Measurements from ENCODE around the gene TNNT1. TPM values are rescaled to one million over a fixed set of nuclear protein-coding genes. Genes with fewer than 3 reads are reported as not detected.

The TNNT1 gene
- total RNA-seq, 1 donor from 2014 or later: 8.3 TPM

DNA sequence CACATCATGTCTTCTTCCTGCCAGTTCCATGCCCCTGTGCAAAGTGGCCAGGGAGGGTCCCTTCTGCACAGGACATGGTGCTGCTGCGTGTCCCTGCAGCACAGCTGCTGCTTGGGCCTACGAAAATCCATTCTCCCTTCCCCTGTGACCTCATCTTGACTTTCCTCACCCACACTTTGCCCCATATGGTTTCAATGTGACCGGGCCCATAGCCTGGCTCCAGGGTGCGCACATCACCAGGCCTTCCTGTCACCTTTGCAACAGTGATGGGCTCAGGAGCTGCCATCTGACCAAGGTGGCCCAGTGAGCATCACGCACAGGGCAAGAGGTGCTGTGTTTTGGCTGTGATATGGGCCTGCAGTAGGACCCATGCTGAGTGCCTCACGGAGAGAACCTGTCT is 42.4 kb downstream of the TNNT1 start:
- no peaks in the 10 kb centered on the region for H3K4me1 Mint-ChIP-seq (ENCODE audit: low read depth, unreplicated experiment)
- no peaks in the 10 kb centered on the region for H3K27me3 ChIP-seq (ENCODE audit: insufficient read depth, low read length)
- no peaks in the 10 kb centered on the region for H3K4me1 ChIP-seq (ENCODE audit: insufficient read depth, low read length)
- peaks cover 17% of the 10 kb centered on the region for H3K36me3 Mint-ChIP-seq (ENCODE audit: low read depth, unreplicated experiment)
- H3K36me3 ChIP-seq (ENCODE audit: insufficient read depth, low read length): peaks cover 10% of the 10 kb centered on the region
- H3K9ac ChIP-seq (ENCODE audit: low read length): no peak overlapping the region
- DNase-seq (ENCODE audit: low read depth) (no peak), FAIRE-seq (no peak)
- H3K9me3 ChIP-seq (ENCODE audit: insufficient read depth, low read depth, low read length): peaks cover 4% of the 10 kb centered on the region
- H3K4me3 Mint-ChIP-seq (ENCODE audit: unreplicated experiment): no peak overlapping the region
- H3K27ac ChIP-seq (ENCODE audit: low read depth, low read length): no peak overlapping the region
- no peak overlapping the region for H2AFZ ChIP-seq (ENCODE audit: low read depth, low read length)
- no peak for TF ChIP-seq EZH2 (IDR thresholded peaks at IDR 0.05; ENCODE audit: insufficient read depth, low read length)
- TF ChIP-seq, protein P1, sequence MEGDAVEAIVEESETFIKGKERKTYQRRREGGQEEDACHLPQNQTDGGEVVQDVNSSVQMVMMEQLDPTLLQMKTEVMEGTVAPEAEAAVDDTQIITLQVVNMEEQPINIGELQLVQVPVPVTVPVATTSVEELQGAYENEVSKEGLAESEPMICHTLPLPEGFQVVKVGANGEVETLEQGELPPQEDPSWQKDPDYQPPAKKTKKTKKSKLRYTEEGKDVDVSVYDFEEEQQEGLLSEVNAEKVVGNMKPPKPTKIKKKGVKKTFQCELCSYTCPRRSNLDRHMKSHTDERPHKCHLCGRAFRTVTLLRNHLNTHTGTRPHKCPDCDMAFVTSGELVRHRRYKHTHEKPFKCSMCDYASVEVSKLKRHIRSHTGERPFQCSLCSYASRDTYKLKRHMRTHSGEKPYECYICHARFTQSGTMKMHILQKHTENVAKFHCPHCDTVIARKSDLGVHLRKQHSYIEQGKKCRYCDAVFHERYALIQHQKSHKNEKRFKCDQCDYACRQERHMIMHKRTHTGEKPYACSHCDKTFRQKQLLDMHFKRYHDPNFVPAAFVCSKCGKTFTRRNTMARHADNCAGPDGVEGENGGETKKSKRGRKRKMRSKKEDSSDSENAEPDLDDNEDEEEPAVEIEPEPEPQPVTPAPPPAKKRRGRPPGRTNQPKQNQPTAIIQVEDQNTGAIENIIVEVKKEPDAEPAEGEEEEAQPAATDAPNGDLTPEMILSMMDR (IDR thresholded peaks at IDR 0.05; ENCODE audit: insufficient read depth, low read depth, low read length): no peak
- no peaks in the 10 kb centered on the region for H3K27me3 Mint-ChIP-seq (ENCODE audit: low read depth, unreplicated experiment)
- H3K4me2 ChIP-seq (ENCODE audit: low read length): no peak overlapping the region
- peaks cover 47% of the 10 kb centered on the region for H3K79me2 ChIP-seq (ENCODE audit: insufficient read depth, low read length)
- H4K20me1 ChIP-seq (ENCODE audit: insufficient read depth, low read length): peaks cover 57% of the 10 kb centered on the region
- H3K9me3 Mint-ChIP-seq (ENCODE audit: unreplicated experiment): peaks cover 2% of the 10 kb centered on the region
- no peak overlapping the region for H3K27ac Mint-ChIP-seq (ENCODE audit: unreplicated experiment)
- H3K4me3 ChIP-seq (ENCODE audit: insufficient read depth, low read depth, low read length): no peak overlapping the region

DNA sequence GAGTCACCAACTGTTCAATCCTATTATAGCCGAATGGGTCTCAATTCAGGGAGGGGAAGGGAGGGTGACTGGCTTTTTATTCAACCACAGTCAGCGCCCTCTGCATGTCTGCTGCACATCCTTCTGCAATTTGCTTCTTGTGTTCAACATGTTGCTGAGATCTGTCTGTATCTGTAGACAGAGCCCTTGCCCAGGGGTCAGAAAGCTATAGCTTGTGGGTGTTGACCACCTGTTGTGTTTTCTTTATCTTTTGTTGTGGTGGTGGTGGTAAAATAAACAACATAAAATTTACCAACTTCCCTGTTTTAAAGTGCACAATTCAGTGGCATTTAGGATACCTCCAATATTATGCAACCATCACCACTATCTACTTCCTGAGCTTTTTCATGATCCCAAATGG is 43.8 kb downstream of the TNNT1 start:
- Histone ChIP-seq H3K9me3 (ENCODE audit: insufficient read depth, low read depth, low read length) (peaks cover 4% of the 10 kb centered on the region), H3K4me3 (ENCODE audit: insufficient read depth, low read depth, low read length) (no peak overlapping the region), H3K36me3 (ENCODE audit: insufficient read depth, low read length) (peaks cover 10% of the 10 kb centered on the region), H3K9ac (ENCODE audit: low read length) (no peak overlapping the region), H2AFZ (ENCODE audit: low read depth, low read length) (no peak overlapping the region), H4K20me1 (ENCODE audit: insufficient read depth, low read length) (peaks cover 52% of the 10 kb centered on the region), H3K4me1 (ENCODE audit: insufficient read depth, low read length) (no peaks in the 10 kb centered on the region), H3K4me2 (ENCODE audit: low read length) (no peak overlapping the region), H3K79me2 (ENCODE audit: insufficient read depth, low read length) (peaks cover 38% of the 10 kb centered on the region), H3K27ac (ENCODE audit: low read depth, low read length) (no peak overlapping the region), H3K27me3 (ENCODE audit: insufficient read depth, low read length) (no peaks in the 10 kb centered on the region)
- no peaks in the 10 kb centered on the region for H3K27me3 Mint-ChIP-seq (ENCODE audit: low read depth, unreplicated experiment)
- peaks cover 18% of the 10 kb centered on the region for H3K36me3 Mint-ChIP-seq (ENCODE audit: low read depth, unreplicated experiment)
- H3K9me3 Mint-ChIP-seq (ENCODE audit: unreplicated experiment): peaks cover 2% of the 10 kb centered on the region
- no peak overlapping the region for H3K4me3 Mint-ChIP-seq (ENCODE audit: unreplicated experiment)
- H3K27ac Mint-ChIP-seq (ENCODE audit: unreplicated experiment): no peak overlapping the region
- DNase-seq (ENCODE audit: low read depth): no peak
- no peak for FAIRE-seq
- TF ChIP-seq, protein P1 (IDR thresholded peaks at IDR 0.05; ENCODE audit: insufficient read depth, low read depth, low read length): no peak
- TF ChIP-seq EZH2 (IDR thresholded peaks at IDR 0.05; ENCODE audit: insufficient read depth, low read length): no peak
- H3K4me1 Mint-ChIP-seq (ENCODE audit: low read depth, unreplicated experiment): no peaks in the 10 kb centered on the region

DNA sequence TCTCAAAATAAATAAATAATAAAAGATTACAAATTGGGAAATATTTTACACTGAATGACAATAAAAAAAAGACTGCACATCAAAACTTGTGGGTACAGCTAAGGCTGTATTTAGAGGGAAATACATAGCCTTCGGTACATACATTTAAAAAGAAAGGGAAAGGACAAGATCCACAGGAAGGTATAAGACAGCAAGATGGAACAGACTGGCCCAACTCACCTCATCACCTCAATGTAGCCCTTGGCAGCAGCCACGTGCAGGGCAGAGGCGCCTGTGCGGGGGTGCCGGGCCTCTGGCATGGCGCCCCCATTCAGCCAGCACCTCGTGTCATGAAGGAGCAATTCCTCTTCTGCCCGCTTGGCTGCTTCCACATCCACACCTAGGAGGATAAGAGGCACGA is 45.8 kb downstream of the TNNT1 start:
- Mint-ChIP-seq H3K27ac (ENCODE audit: unreplicated experiment) (no peak overlapping the region), H3K9me3 (ENCODE audit: unreplicated experiment) (peaks cover 2% of the 10 kb centered on the region), H3K4me1 (ENCODE audit: low read depth, unreplicated experiment) (no peaks in the 10 kb centered on the region), H3K4me3 (ENCODE audit: unreplicated experiment) (no peak overlapping the region), H3K27me3 (ENCODE audit: low read depth, unreplicated experiment) (no peaks in the 10 kb centered on the region), H3K36me3 (ENCODE audit: low read depth, unreplicated experiment) (peaks cover 21% of the 10 kb centered on the region)
- Histone ChIP-seq H3K9me3 (ENCODE audit: insufficient read depth, low read depth, low read length) (peaks cover 4% of the 10 kb centered on the region), H3K4me3 (ENCODE audit: insufficient read depth, low read depth, low read length) (no peak overlapping the region), H3K27ac (ENCODE audit: low read depth, low read length) (no peak overlapping the region), H3K36me3 (ENCODE audit: insufficient read depth, low read length) (peaks cover 10% of the 10 kb centered on the region), H2AFZ (ENCODE audit: low read depth, low read length) (no peak overlapping the region), H3K9ac (ENCODE audit: low read length) (no peak overlapping the region), H3K79me2 (ENCODE audit: insufficient read depth, low read length) (peaks cover 23% of the 10 kb centered on the region), H4K20me1 (ENCODE audit: insufficient read depth, low read length) (peaks cover 54% of the 10 kb centered on the region), H3K4me1 (ENCODE audit: insufficient read depth, low read length) (no peaks in the 10 kb centered on the region), H3K27me3 (ENCODE audit: insufficient read depth, low read length) (no peaks in the 10 kb centered on the region), H3K4me2 (ENCODE audit: low read length) (no peak overlapping the region)
- TF ChIP-seq EZH2 (IDR thresholded peaks at IDR 0.05; ENCODE audit: insufficient read depth, low read length): no peak
- FAIRE-seq (no peak), DNase-seq (ENCODE audit: low read depth) (no peak)

Measured in astrocyte (in vitro differentiated cells and primary cell).